GM12878 (cell line): ENCODE data around the gene RACGAP1. TPM values are rescaled to one million over a fixed set of nuclear protein-coding genes. Genes with fewer than 3 reads are reported as not detected.

Experiments
- ATAC-seq: fragments of 200-7000 bp; cut with Tn5 transposase; 3 replicates; pipeline ENCODE4 v1.9.1; 2020; ENCODE audit warnings: mild to moderate bottlenecking, moderate library complexity
- BruUV-seq: library from RNA; stranded (reverse); fragments of 400-500 nt; replicated peaks from 2 replicates; lab custom pipeline; 2021; lab: Mats Ljungman, UMichigan
- CTCF ChIA-PET: fragments of 300-600 bp; sonication (Branson Sonifier 250); formaldehyde crosslinking; extraction: SDS; loops from one replicate; lab custom pipeline; 2021; ENCODE audit warnings: inconsistent platforms; lab: Yijun Ruan, JAX
- POLR2A ChIA-PET: fragments of 350-600 bp; formaldehyde crosslinking; extraction: SDS; loops from one replicate; lab custom pipeline; 2021; ENCODE audit warnings: inconsistent platforms; lab: Charles Lee
- RAD21 ChIA-PET: fragments of 300-600 bp; sonication (Branson Sonifier 250); formaldehyde crosslinking; loops from one replicate; lab custom pipeline; 2023; ENCODE audit warnings: antibody characterized with exemption; ENCODE audit not compliant: unreplicated experiment; lab: Charles Lee
- SMC1A ChIA-PET: fragments of 300-600 bp; sonication (Branson Sonifier 250); formaldehyde crosslinking; loops from one replicate; lab custom pipeline; 2023; ENCODE audit not compliant: unreplicated experiment, uncharacterized antibody; lab: Charles Lee
- DNase-seq: peaks from one replicate; pipeline ENCODE4 v3.0.0-alpha.2; 2011; ENCODE audit warnings: low read depth, low spot score
- FAIRE-seq: peaks from 3 replicates; lab custom pipeline; 2011; peaks lifted over from hg19 to GRCh38; lab: Jason Lieb, UNC
- H2AFZ ChIP-seq: 2 replicates; pipeline ENCODE4 v1.6.0; 2011; ENCODE audit warnings: low read depth, low read length, control low read depth; ENCODE audit not compliant: control insufficient read depth
- H3K27ac ChIP-seq: 2 replicates; pipeline ENCODE4 v1.5.1; 2011; ENCODE audit warnings: control low read depth; ENCODE audit not compliant: control insufficient read depth, insufficient read depth
- H3K27me3 ChIP-seq, 2 experiments: replicated peaks in 1 of 2; 2 replicates each; pipeline versions ENCODE4 v1.6.0 to v1.6.1; 2011; ENCODE audit warnings: low read length in 1 of 2; ENCODE audit not compliant: control insufficient read depth in 2 of 2, insufficient read depth in 2 of 2
- H3K36me3 ChIP-seq, 2 experiments: 2 replicates each; pipeline ENCODE4 v1.5.1; 2011; ENCODE audit warnings: low read length in 1 of 2; ENCODE audit not compliant: control insufficient read depth in 2 of 2, insufficient read depth in 2 of 2
- H3K4me1 ChIP-seq: 2 replicates; pipeline ENCODE4 v1.6.1; 2011; ENCODE audit warnings: mild to moderate bottlenecking, low read length, moderate library complexity, mixed read lengths; ENCODE audit not compliant: control insufficient read depth, insufficient read depth
- H3K4me2 ChIP-seq: 2 replicates; pipeline ENCODE4 v1.6.0; 2011; ENCODE audit warnings: control low read depth; ENCODE audit not compliant: control insufficient read depth, insufficient read depth
- H3K4me3 ChIP-seq: fragments of 200-600 bp; sonication (generic); 2 replicates; pipeline ENCODE4 v1.5.1; 2016
- H3K79me2 ChIP-seq: 2 replicates; pipeline ENCODE4 v1.6.0; 2011; ENCODE audit warnings: low read length; ENCODE audit not compliant: control insufficient read depth, insufficient read depth
- H3K9ac ChIP-seq: 2 replicates; pipeline ENCODE4 v1.8.0; 2011; ENCODE audit warnings: low read length, control low read depth, mixed read lengths; ENCODE audit not compliant: control insufficient read depth, insufficient read depth
- H3K9me3 ChIP-seq: replicated peaks from 3 replicates; pipeline ENCODE4 v1.5.1; 2011; ENCODE audit warnings: mild to moderate bottlenecking, low read length; ENCODE audit not compliant: control insufficient read depth, insufficient read depth
- H4K20me1 ChIP-seq: 2 replicates; pipeline ENCODE4 v1.6.0; 2011; ENCODE audit not compliant: control insufficient read depth, insufficient read depth
- PAX8 ChIP-seq: fragments of 450-650 bp; IDR thresholded peaks from 2 replicates; pipeline ENCODE4 v1.6.1; 2017; ENCODE audit warnings: mild to moderate bottlenecking, moderate library complexity
- ZBTB4 ChIP-seq: fragments of 450-650 bp; formaldehyde crosslinking; IDR thresholded peaks from 2 replicates; pipeline ENCODE4 v1.4.0; 2022; ENCODE audit warnings: mild to moderate bottlenecking, moderate library complexity
- ZNF24 ChIP-seq: fragments of 450-650 bp; IDR thresholded peaks from 2 replicates; pipeline ENCODE4 v1.6.1; 2017; ENCODE audit warnings: antibody characterized with exemption, mild to moderate bottlenecking
- ZZZ3 ChIP-seq: IDR thresholded peaks from 2 replicates; pipeline ENCODE4 v1.6.1; 2011; ENCODE audit warnings: low read depth; ENCODE audit not compliant: control insufficient read depth, insufficient read length
- WGBS: methylation state at CpG from one replicate; pipeline ENCODE4 v1.1.6; 2016; ENCODE audit warnings: low lambda C conversion rate; ENCODE audit not compliant: insufficient replicate concordance, insufficient coverage; ENCODE audit errors: missing lambda C conversion rate; 5-methylcytosine and 5-hydroxymethylcytosine counted together
- in situ Hi-C: fragments of 300-500 bp; cut with MboI; formaldehyde crosslinking; loops from 9 replicates; pipeline ENCODE4 v1.14.3; 2018; ENCODE audit warnings: mixed read lengths
- intact Hi-C: fragments of 100-400 bp; cut with micrococcal nuclease; formaldehyde crosslinking; loops from one replicate; pipeline ENCODE4 v1.14.2; 2022; ENCODE audit not compliant: unreplicated experiment
- polyA plus RNA-seq, 11 experiments: library from polyadenylated mRNA; depleted of rRNA in 4 of 11; unstranded in 6 of 11; stranded (reverse) in 5 of 11; fragments of >200 nt; fragmentation: Nextera tagmentation in 4 of 11; fragmentation: Illumina TruSeq in 1 of 11; extraction: Ambion mirVana in 4 of 11; extraction: Trizol in 1 of 11; gene quantifications; 1 replicate in 1 of 11; 2 replicates in 10 of 11; pipeline versions ENCODE4 v1.2.1 to v1.2.3, GENCODE V29; 2011 to 2016; ENCODE audit warnings: inconsistent platforms in 2 of 11, missing spikeins in 2 of 11, low read depth in 1 of 11
- total RNA-seq, 4 experiments: library from RNA; depleted of rRNA in 3 of 4; stranded (reverse); fragments of >200 nt in 3 of 4; fragmentation: Illumina TruSeq in 1 of 4; extraction: Trizol in 1 of 4; gene quantifications; 2 replicates each; pipeline versions ENCODE4 v1.2.1 to v1.2.3, GENCODE V29; 2013 to 2021
- TF ChIP-seq, protein P1 (sequence below): fragments of 450-650 bp; IDR thresholded peaks from 2 replicates; pipeline ENCODE4 v1.6.1; 2017; ENCODE audit warnings: antibody characterized with exemption, mild to moderate bottlenecking, moderate library complexity

Gene RACGAP1
- total and polyA plus RNA-seq, 10 of the 15 experiments (the other 5 are each of a cell fraction or from before 2014, with no cell fraction given) = 32.4 to 87.9 (median 76.2) TPM

GRCh38 chr12:49984476-49985359, 40.6 kb downstream of the RACGAP1 start:
- DNase-seq (no peak), ATAC-seq (no peak), FAIRE-seq (no peak)
- no peak overlapping the region for H3K4me2 ChIP-seq
- SMC1A ChIA-PET = interaction anchor here (0.8 to 1.1 kb wide), 2 partner anchors 86 to 103 kb away, joined by 3 to 4 read pairs; no protein-coding TSS in a partner anchor
- RAD21 ChIA-PET = interaction anchor here (1.3 to 5.5 kb wide), 3 partner anchors 17 to 41 kb away, joined by 3 to 21 read pairs (median 3); partner anchors contain the start of gene RACGAP1
- CTCF ChIA-PET = interaction anchor here (0.5 to 7.7 kb wide), 6 partner anchors 14 to 483 kb away, joined by 3 to 68 read pairs (median 7); no protein-coding TSS in a partner anchor
- H3K36me3 ChIP-seq = peaks cover 1 to 10% of the 10 kb centered on the region in 2 experiments; a peak in 3 of 4 replicates
- H3K4me3 ChIP-seq = no peak overlapping the region
- H2AFZ ChIP-seq = no peak overlapping the region
- TF ChIP-seq PAX8 (no peak), ZNF24 (no peak)
- in situ Hi-C loops = no loop called here
- H4K20me1 ChIP-seq = no peaks in the 10 kb centered on the region
- H3K27ac ChIP-seq = no peak overlapping the region
- H3K27me3 ChIP-seq = no peaks in the 10 kb centered on the region
- H3K4me1 ChIP-seq = no peaks in the 10 kb centered on the region
- POLR2A ChIA-PET = interaction anchor here (0.6 to 1.0 kb wide), 2 partner anchors 36 to 390 kb away, joined by 3 read pairs; no protein-coding TSS in a partner anchor
- intact Hi-C loops = no loop called here
- BruUV-seq = no TSS peak
- H3K9ac ChIP-seq = no peak overlapping the region
- H3K9me3 ChIP-seq = no peaks in the 10 kb centered on the region
- 96% methylated on average over 8 of the region's 9 CpGs for WGBS
- no peaks in the 10 kb centered on the region for H3K79me2 ChIP-seq

GRCh38 chr12:49983892-49984291, 41.4 kb downstream of the RACGAP1 start:
- H3K4me1 ChIP-seq = no peaks in the 10 kb centered on the region
- ChIA-PET RAD21 (interaction anchor here (1.3 to 5.5 kb wide), 2 partner anchors 16 to 42 kb away, joined by 3 to 21 read pairs; partner anchors contain the start of gene RACGAP1), SMC1A (interaction anchor here (0.8 to 1.1 kb wide), 2 partner anchors 86 to 104 kb away, joined by 3 to 4 read pairs; no protein-coding TSS in a partner anchor), CTCF (interaction anchor here (1.1 to 7.7 kb wide), 4 partner anchors 15 to 53 kb away, joined by 4 to 68 read pairs (median 5); no protein-coding TSS in a partner anchor)
- no peak for ATAC-seq
- H3K27ac ChIP-seq = no peak overlapping the region
- H3K9ac ChIP-seq = no peak overlapping the region
- intact Hi-C loops (no loop called here), in situ Hi-C loops (no loop called here)
- peaks cover 1 to 5% of the 10 kb centered on the region in 2 experiments; a peak in 3 of 4 replicates for H3K36me3 ChIP-seq
- WGBS = 55% methylated on average over 8 of the region's 8 CpGs
- DNase-seq = no peak
- no TSS peak for BruUV-seq
- H2AFZ ChIP-seq = no peak overlapping the region
- no peaks in the 10 kb centered on the region for H3K27me3 ChIP-seq
- no peaks in the 10 kb centered on the region for H4K20me1 ChIP-seq
- TF ChIP-seq, protein P1, sequence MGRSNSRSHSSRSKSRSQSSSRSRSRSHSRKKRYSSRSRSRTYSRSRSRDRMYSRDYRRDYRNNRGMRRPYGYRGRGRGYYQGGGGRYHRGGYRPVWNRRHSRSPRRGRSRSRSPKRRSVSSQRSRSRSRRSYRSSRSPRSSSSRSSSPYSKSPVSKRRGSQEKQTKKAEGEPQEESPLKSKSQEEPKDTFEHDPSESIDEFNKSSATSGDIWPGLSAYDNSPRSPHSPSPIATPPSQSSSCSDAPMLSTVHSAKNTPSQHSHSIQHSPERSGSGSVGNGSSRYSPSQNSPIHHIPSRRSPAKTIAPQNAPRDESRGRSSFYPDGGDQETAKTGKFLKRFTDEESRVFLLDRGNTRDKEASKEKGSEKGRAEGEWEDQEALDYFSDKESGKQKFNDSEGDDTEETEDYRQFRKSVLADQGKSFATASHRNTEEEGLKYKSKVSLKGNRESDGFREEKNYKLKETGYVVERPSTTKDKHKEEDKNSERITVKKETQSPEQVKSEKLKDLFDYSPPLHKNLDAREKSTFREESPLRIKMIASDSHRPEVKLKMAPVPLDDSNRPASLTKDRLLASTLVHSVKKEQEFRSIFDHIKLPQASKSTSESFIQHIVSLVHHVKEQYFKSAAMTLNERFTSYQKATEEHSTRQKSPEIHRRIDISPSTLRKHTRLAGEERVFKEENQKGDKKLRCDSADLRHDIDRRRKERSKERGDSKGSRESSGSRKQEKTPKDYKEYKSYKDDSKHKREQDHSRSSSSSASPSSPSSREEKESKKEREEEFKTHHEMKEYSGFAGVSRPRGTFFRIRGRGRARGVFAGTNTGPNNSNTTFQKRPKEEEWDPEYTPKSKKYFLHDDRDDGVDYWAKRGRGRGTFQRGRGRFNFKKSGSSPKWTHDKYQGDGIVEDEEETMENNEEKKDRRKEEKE = no peak
- TF ChIP-seq ZZZ3 = no peak
- no peak for TF ChIP-seq ZBTB4 (CRISPR knock-in tag)
- TF ChIP-seq, all 136 proteins: peak for 0
- Histone ChIP-seq H3K4me3 (no peak overlapping the region), H3K4me2 (no peak overlapping the region), H3K9me3 (no peaks in the 10 kb centered on the region), H3K79me2 (no peaks in the 10 kb centered on the region)
- FAIRE-seq = no peak
- POLR2A ChIA-PET = interaction anchor here (0.6 kb wide), 1 partner anchor 12 kb away, joined by 3 read pairs; no protein-coding TSS in a partner anchor
